GM04504 (cell line): Measurements from ENCODE around the gene PLSCR5.

Experiments
- DNase-seq: peaks from one replicate; pipeline ENCODE4 v3.0.0-alpha.2; 2012; ENCODE audit warnings: low read depth

PLSCR5 gene

GRCh38 chr3:146605106-146605505 is at the start of gene PLSCR5:
Gene PLSCR5 (minus strand): TSS chr3:146605346. CDS start chr3:146605212, 134 bp downstream.
- DNase-seq = no peak

GRCh38 chr3:146653978-146654377 is 48.8 kb upstream of the PLSCR5 start:
- DNase-seq = no peak

- no peak for DNase-seq
Measured at GRCh38 chr3:146650691-146651442, 45.7 kb upstream of the PLSCR5 start.

GRCh38 chr3:146646261-146646660 is 41.1 kb upstream of the PLSCR5 start:
- no peak for DNase-seq

- peak; percentile 32 for DNase-seq
Measured at GRCh38 chr3:146640955-146641867, 36.1 kb upstream of the PLSCR5 start.

GRCh38 chr3:146640361-146640760 is 35.2 kb upstream of the PLSCR5 start:
- DNase-seq = no peak

- no peak for DNase-seq
Measured at GRCh38 chr3:146638718-146639117, 33.6 kb upstream of the PLSCR5 start.

GRCh38 chr3:146637871-146638270 is 32.7 kb upstream of the PLSCR5 start:
- DNase-seq = no peak

GRCh38 chr3:146636881-146637280 is 31.7 kb upstream of the PLSCR5 start:
- DNase-seq = no peak

GRCh38 chr3:146634346-146634745 is 29.2 kb upstream of the PLSCR5 start:
- no peak for DNase-seq

GRCh38 chr3:146628671-146629070 is 23.5 kb upstream of the PLSCR5 start:
- DNase-seq = no peak

- DNase-seq = no peak
Measured at GRCh38 chr3:146626403-146627122, 21.4 kb upstream of the PLSCR5 start.

- no peak for DNase-seq
Measured at GRCh38 chr3:146625186-146625775, 20.1 kb upstream of the PLSCR5 start.

GRCh38 chr3:146621723-146622122 is 16.6 kb upstream of the PLSCR5 start:
- no peak for DNase-seq

GRCh38 chr3:146612015-146612414 is 6.9 kb upstream of the PLSCR5 start:
- DNase-seq = no peak

- DNase-seq = no peak
Measured at GRCh38 chr3:146611096-146611495, 6.0 kb upstream of the PLSCR5 start.

- peak; percentile 24 for DNase-seq
Measured at GRCh38 chr3:146598535-146598934, 6.6 kb downstream of the PLSCR5 start.

- DNase-seq = no peak
Measured at GRCh38 chr3:146594843-146595482, 10.2 kb downstream of the PLSCR5 start.

- DNase-seq = no peak
Measured at GRCh38 chr3:146593776-146594175, 11.4 kb downstream of the PLSCR5 start.

GRCh38 chr3:146590521-146590920 is 14.6 kb downstream of the PLSCR5 start:
- no peak for DNase-seq

GRCh38 chr3:146589899-146590508 is 15.1 kb downstream of the PLSCR5 start:
- DNase-seq = peak; percentile 24
